ENCODE measurements around the gene PRPF39. TPM values are rescaled to one million over a fixed set of nuclear protein-coding genes. Genes with fewer than 3 reads are reported as not detected.
A peak's percentile ranks its signal among the peaks of the same experiment; 100 is the strongest.

PRPF39 gene
- total RNA-seq, 5 donors from 2014 or later (not counting 1 experiment from before 2014, with no cell fraction given): 54.4 to 62.5 (median 56.9) TPM

- Histone ChIP-seq H3K36me3 (ENCODE audit: control insufficient read depth in 2 of 2, extremely low read depth in 1 of 2, insufficient read depth in 1 of 2, low read length in 1 of 2) (no peaks in the 10 kb centered on the region), H3K27me3 (replicated peaks in 1 of 2; ENCODE audit: control insufficient read depth in 2 of 2, extremely low read depth in 1 of 2, insufficient read depth in 2 of 2, low read length in 1 of 2) (no peaks in the 10 kb centered on the region), H3K9me3 (no peaks in the 10 kb centered on the region), H3K4me1 (ENCODE audit: control insufficient read depth in 1 of 2, extremely low read depth in 1 of 2, insufficient read depth in 2 of 2, low read length in 2 of 2) (peaks cover 13 to 19% of the 10 kb centered on the region in 2 experiments), H3K27ac (ENCODE audit: low read length) (no peak overlapping the region), H3K4me3 (ENCODE audit: control insufficient read depth in 1 of 2, extremely low read depth in 1 of 2, low read length in 1 of 2) (no peak overlapping the region)
- no peaks in the 10 kb centered on the region for H3K9me3 Mint-ChIP-seq
- DNase-seq (no peak), ATAC-seq (replicated peaks in 1 of 4) (peak in 3 of 4 experiments; percentile 34 to 52 (median 41))
- CTCF ChIA-PET: no interaction called here
- POLR2A ChIA-PET: interaction anchor here in 1 of 2 donors (0.5 kb wide), 1 partner anchor 57 kb away, joined by 3 read pairs; no protein-coding TSS in a partner anchor
- H3K4me1 Mint-ChIP-seq: peaks cover 71 to 77% (median 74%) of the 10 kb centered on the region in 3 donors
- H3K27me3 Mint-ChIP-seq: no peaks in the 10 kb centered on the region
- WGBS (ENCODE audit: insufficient coverage): no CpG with 5 or more reads among the region's 1 CpG
- peak overlapping the region in 1 of 2 donors; percentile 43 for H3K27ac Mint-ChIP-seq
- peaks cover 12% of the 10 kb centered on the region for H3K36me3 Mint-ChIP-seq
- no peak overlapping the region for H3K4me3 Mint-ChIP-seq
These were observed 5.9 kb downstream of the PRPF39 start for GRCh38 chr14:45089813-45090212.

GRCh38 chr14:45091710-45092109 is 7.8 kb downstream of the PRPF39 start:
- Mint-ChIP-seq H3K27ac (no peak overlapping the region), H3K4me3 (no peak overlapping the region), H3K9me3 (no peaks in the 10 kb centered on the region), H3K4me1 (peaks cover 52 to 60% (median 60%) of the 10 kb centered on the region in 3 donors), H3K36me3 (peaks cover 27% of the 10 kb centered on the region), H3K27me3 (no peaks in the 10 kb centered on the region)
- DNase-seq (no peak), ATAC-seq (replicated peaks in 1 of 4) (no peak)
- CTCF ChIA-PET: no interaction called here
- no peak overlapping the region for H3K27ac ChIP-seq (ENCODE audit: low read length)
- no peaks in the 10 kb centered on the region for H3K9me3 ChIP-seq
- H3K4me1 ChIP-seq (ENCODE audit: control insufficient read depth in 1 of 2, extremely low read depth in 1 of 2, insufficient read depth in 2 of 2, low read length in 2 of 2): peaks cover 5 to 10% of the 10 kb centered on the region in 2 experiments
- POLR2A ChIA-PET: interaction anchor here (0.5 to 0.6 kb wide), 2 partner anchors 55 to 126 kb away, joined by 3 to 5 read pairs; no protein-coding TSS in a partner anchor
- H3K36me3 ChIP-seq (ENCODE audit: control insufficient read depth in 2 of 2, extremely low read depth in 1 of 2, insufficient read depth in 1 of 2, low read length in 1 of 2): peaks cover 0 to 13% of the 10 kb centered on the region in 2 donors
- no peaks in the 10 kb centered on the region for H3K27me3 ChIP-seq (replicated peaks in 1 of 2; ENCODE audit: control insufficient read depth in 2 of 2, extremely low read depth in 1 of 2, insufficient read depth in 2 of 2, low read length in 1 of 2)
- H3K4me3 ChIP-seq (ENCODE audit: control insufficient read depth in 1 of 2, extremely low read depth in 1 of 2, low read length in 1 of 2): no peak overlapping the region
- WGBS (ENCODE audit: insufficient coverage): no CpG with 5 or more reads among the region's 2 CpGs

- no peaks in the 10 kb centered on the region for H3K27me3 ChIP-seq (replicated peaks in 1 of 2; ENCODE audit: control insufficient read depth in 2 of 2, extremely low read depth in 1 of 2, insufficient read depth in 2 of 2, low read length in 1 of 2)
- Mint-ChIP-seq H3K4me3 (no peak overlapping the region), H3K27ac (no peak overlapping the region), H3K9me3 (no peaks in the 10 kb centered on the region), H3K27me3 (no peaks in the 10 kb centered on the region), H3K4me1 (peaks cover 35 to 49% (median 44%) of the 10 kb centered on the region in 3 donors), H3K36me3 (peaks cover 50% of the 10 kb centered on the region)
- peaks cover 1 to 3% of the 10 kb centered on the region in 2 experiments for H3K4me1 ChIP-seq (ENCODE audit: control insufficient read depth in 1 of 2, extremely low read depth in 1 of 2, insufficient read depth in 2 of 2, low read length in 2 of 2)
- H3K27ac ChIP-seq (ENCODE audit: low read length): no peak overlapping the region
- no peak for ATAC-seq (replicated peaks in 1 of 4)
- WGBS (ENCODE audit: insufficient coverage): 92% methylated on average over 2 of the region's 2 CpGs
- H3K9me3 ChIP-seq: no peaks in the 10 kb centered on the region
- H3K36me3 ChIP-seq (ENCODE audit: control insufficient read depth in 2 of 2, extremely low read depth in 1 of 2, insufficient read depth in 1 of 2, low read length in 1 of 2): peaks cover 0 to 36% of the 10 kb centered on the region in 2 donors
- DNase-seq: no peak
- no peak overlapping the region for H3K4me3 ChIP-seq (ENCODE audit: control insufficient read depth in 1 of 2, extremely low read depth in 1 of 2, low read length in 1 of 2)
- ChIA-PET POLR2A (interaction anchor here in 1 of 2 donors (0.5 to 0.6 kb wide), 2 partner anchors 75 to 163 kb away, joined by 3 to 4 read pairs; no protein-coding TSS in a partner anchor), CTCF (interaction anchor here in 1 of 2 donors (1.4 kb wide), 1 partner anchor 11 kb away, joined by 4 read pairs; no protein-coding TSS in a partner anchor)
These were observed 10.4 kb downstream of the PRPF39 start for GRCh38 chr14:45094275-45094674.

- Mint-ChIP-seq H3K4me1 (peaks cover 26 to 40% (median 36%) of the 10 kb centered on the region in 3 donors), H3K9me3 (no peaks in the 10 kb centered on the region), H3K27me3 (no peaks in the 10 kb centered on the region), H3K36me3 (peaks cover 54% of the 10 kb centered on the region), H3K4me3 (no peak overlapping the region), H3K27ac (no peak overlapping the region)
- no peaks in the 10 kb centered on the region for H3K9me3 ChIP-seq
- ATAC-seq (replicated peaks in 1 of 4) (no peak), DNase-seq (no peak)
- no peak overlapping the region for H3K27ac ChIP-seq (ENCODE audit: low read length)
- no peaks in the 10 kb centered on the region for H3K4me1 ChIP-seq (ENCODE audit: control insufficient read depth in 1 of 2, extremely low read depth in 1 of 2, insufficient read depth in 2 of 2, low read length in 2 of 2)
- CTCF ChIA-PET: interaction anchor here in 1 of 2 donors (1.4 kb wide), 1 partner anchor 10 kb away, joined by 4 read pairs; no protein-coding TSS in a partner anchor
- peaks cover 0 to 42% of the 10 kb centered on the region in 2 donors for H3K36me3 ChIP-seq (ENCODE audit: control insufficient read depth in 2 of 2, extremely low read depth in 1 of 2, insufficient read depth in 1 of 2, low read length in 1 of 2)
- H3K27me3 ChIP-seq (replicated peaks in 1 of 2; ENCODE audit: control insufficient read depth in 2 of 2, extremely low read depth in 1 of 2, insufficient read depth in 2 of 2, low read length in 1 of 2): no peaks in the 10 kb centered on the region
- POLR2A ChIA-PET: interaction anchor here (0.7 kb wide), 2 partner anchors 37 to 134 kb away, joined by 4 to 12 read pairs; no protein-coding TSS in a partner anchor
- H3K4me3 ChIP-seq (ENCODE audit: control insufficient read depth in 1 of 2, extremely low read depth in 1 of 2, low read length in 1 of 2): no peak overlapping the region
- WGBS (ENCODE audit: insufficient coverage): 17% methylated on average over 1 of the region's 4 CpGs
These were observed 11.2 kb downstream of the PRPF39 start for GRCh38 chr14:45095143-45095542.

GRCh38 chr14:45096218-45096617 is 12.3 kb downstream of the PRPF39 start:
- Mint-ChIP-seq H3K4me1 (peaks cover 16 to 31% (median 28%) of the 10 kb centered on the region in 3 donors), H3K4me3 (no peak overlapping the region), H3K9me3 (no peaks in the 10 kb centered on the region), H3K27me3 (no peaks in the 10 kb centered on the region), H3K36me3 (peaks cover 65% of the 10 kb centered on the region), H3K27ac (no peak overlapping the region)
- ChIA-PET POLR2A (no interaction called here), CTCF (no interaction called here)
- ATAC-seq (replicated peaks in 1 of 4) (no peak), DNase-seq (no peak)
- no peaks in the 10 kb centered on the region for H3K4me1 ChIP-seq (ENCODE audit: control insufficient read depth in 1 of 2, extremely low read depth in 1 of 2, insufficient read depth in 2 of 2, low read length in 2 of 2)
- no peaks in the 10 kb centered on the region for H3K9me3 ChIP-seq
- WGBS (ENCODE audit: insufficient coverage): 100% methylated on average over 2 of the region's 4 CpGs
- H3K36me3 ChIP-seq (ENCODE audit: control insufficient read depth in 2 of 2, extremely low read depth in 1 of 2, insufficient read depth in 1 of 2, low read length in 1 of 2): peaks cover 0 to 42% of the 10 kb centered on the region in 2 donors
- no peak overlapping the region for H3K4me3 ChIP-seq (ENCODE audit: control insufficient read depth in 1 of 2, extremely low read depth in 1 of 2, low read length in 1 of 2)
- H3K27ac ChIP-seq (ENCODE audit: low read length): no peak overlapping the region
- H3K27me3 ChIP-seq (replicated peaks in 1 of 2; ENCODE audit: control insufficient read depth in 2 of 2, extremely low read depth in 1 of 2, insufficient read depth in 2 of 2, low read length in 1 of 2): no peaks in the 10 kb centered on the region

GRCh38 chr14:45103806-45104205 is 19.9 kb downstream of the PRPF39 start:
- POLR2A ChIA-PET: no interaction called here
- Mint-ChIP-seq H3K36me3 (peaks cover 44% of the 10 kb centered on the region), H3K27ac (no peak overlapping the region), H3K9me3 (no peaks in the 10 kb centered on the region), H3K4me1 (peaks cover 0 to 5% (median 3%) of the 10 kb centered on the region in 3 donors), H3K27me3 (no peaks in the 10 kb centered on the region), H3K4me3 (no peak overlapping the region)
- no peak overlapping the region for H3K27ac ChIP-seq (ENCODE audit: low read length)
- DNase-seq: no peak
- no peaks in the 10 kb centered on the region for H3K4me1 ChIP-seq (ENCODE audit: control insufficient read depth in 1 of 2, extremely low read depth in 1 of 2, insufficient read depth in 2 of 2, low read length in 2 of 2)
- no peaks in the 10 kb centered on the region for H3K9me3 ChIP-seq
- no peak overlapping the region for H3K4me3 ChIP-seq (ENCODE audit: control insufficient read depth in 1 of 2, extremely low read depth in 1 of 2, low read length in 1 of 2)
- ATAC-seq (replicated peaks in 1 of 4): no peak
- peaks cover 0 to 46% of the 10 kb centered on the region in 2 donors for H3K36me3 ChIP-seq (ENCODE audit: control insufficient read depth in 2 of 2, extremely low read depth in 1 of 2, insufficient read depth in 1 of 2, low read length in 1 of 2)
- no peaks in the 10 kb centered on the region for H3K27me3 ChIP-seq (replicated peaks in 1 of 2; ENCODE audit: control insufficient read depth in 2 of 2, extremely low read depth in 1 of 2, insufficient read depth in 2 of 2, low read length in 1 of 2)
- CTCF ChIA-PET: interaction anchor here in 1 of 2 donors (0.6 kb wide), 1 partner anchor 66 kb away, joined by 5 read pairs; no protein-coding TSS in a partner anchor
